ENCODE measurements around the gene C10orf95.

GRCh38 chr10:102433619-102434046 lies 17.7 kb downstream of the C10orf95 start:
- TF ChIP-seq ZSCAN20 (CRISPR knock-in tag; IDR thresholded peaks at IDR 0.05) (no peak), TP53 (CRISPR knock-in tag; IDR thresholded peaks at IDR 0.05) (no peak), RCOR1 (IDR thresholded peaks at IDR 0.05; ENCODE audit: low read depth, low read length) (no peak), RAD21 (conservative IDR thresholded peaks at IDR 0.05 in 1 of 2, IDR thresholded peaks at IDR 0.05 in 1 of 2) (no peak), RNF2 (IDR thresholded peaks at IDR 0.05; ENCODE audit: borderline replicate concordance, low read depth) (no peak), ELK1 (IDR thresholded peaks at IDR 0.05; ENCODE audit: low read depth, low read length) (no peak), MYC (IDR thresholded peaks at IDR 0.05; ENCODE audit: borderline replicate concordance, low read length) (no peak), POLR2A (IDR thresholded peaks at IDR 0.05; ENCODE audit: low read length) (no peak), KDM1A (IDR thresholded peaks at IDR 0.05; ENCODE audit: low read depth) (no peak), BHLHE40 (IDR thresholded peaks at IDR 0.05; ENCODE audit: low read depth, low read length) (no peak), EP300 (IDR thresholded peaks at IDR 0.05) (no peak), RFX5 (IDR thresholded peaks at IDR 0.05) (no peak)
- TF ChIP-seq, protein P1, sequence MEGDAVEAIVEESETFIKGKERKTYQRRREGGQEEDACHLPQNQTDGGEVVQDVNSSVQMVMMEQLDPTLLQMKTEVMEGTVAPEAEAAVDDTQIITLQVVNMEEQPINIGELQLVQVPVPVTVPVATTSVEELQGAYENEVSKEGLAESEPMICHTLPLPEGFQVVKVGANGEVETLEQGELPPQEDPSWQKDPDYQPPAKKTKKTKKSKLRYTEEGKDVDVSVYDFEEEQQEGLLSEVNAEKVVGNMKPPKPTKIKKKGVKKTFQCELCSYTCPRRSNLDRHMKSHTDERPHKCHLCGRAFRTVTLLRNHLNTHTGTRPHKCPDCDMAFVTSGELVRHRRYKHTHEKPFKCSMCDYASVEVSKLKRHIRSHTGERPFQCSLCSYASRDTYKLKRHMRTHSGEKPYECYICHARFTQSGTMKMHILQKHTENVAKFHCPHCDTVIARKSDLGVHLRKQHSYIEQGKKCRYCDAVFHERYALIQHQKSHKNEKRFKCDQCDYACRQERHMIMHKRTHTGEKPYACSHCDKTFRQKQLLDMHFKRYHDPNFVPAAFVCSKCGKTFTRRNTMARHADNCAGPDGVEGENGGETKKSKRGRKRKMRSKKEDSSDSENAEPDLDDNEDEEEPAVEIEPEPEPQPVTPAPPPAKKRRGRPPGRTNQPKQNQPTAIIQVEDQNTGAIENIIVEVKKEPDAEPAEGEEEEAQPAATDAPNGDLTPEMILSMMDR (IDR thresholded peaks at IDR 0.05), result no peak
- TF ChIP-seq, protein P2, sequence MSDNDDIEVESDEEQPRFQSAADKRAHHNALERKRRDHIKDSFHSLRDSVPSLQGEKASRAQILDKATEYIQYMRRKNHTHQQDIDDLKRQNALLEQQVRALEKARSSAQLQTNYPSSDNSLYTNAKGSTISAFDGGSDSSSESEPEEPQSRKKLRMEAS (IDR thresholded peaks at IDR 0.05), result no peak

All from A549 (cell line).